K562 (cell line): ENCODE results near the gene CDC42SE2. TPM values are rescaled to one million over a fixed set of nuclear protein-coding genes. Genes with fewer than 3 reads are reported as not detected.

Experiments
- ATAC-seq: fragments of 200-7000 bp; cut with Tn5 transposase; 3 replicates; pipeline ENCODE4 v1.9.1; 2020; ENCODE audit warnings: moderate library complexity
- BruUV-seq: library from RNA; stranded (reverse); fragments of 400-500 nt; replicated peaks from 2 replicates; lab custom pipeline; 2021; lab: Mats Ljungman, UMichigan
- CTCF ChIA-PET: fragments of 300-600 bp; formaldehyde crosslinking; extraction: SDS; loops from one replicate; lab custom pipeline; 2021; ENCODE audit warnings: low intra/inter-chr PET ratio; lab: Yijun Ruan, JAX
- POLR2A ChIA-PET: fragments of 300-600, 350-650 bp; sonication (Branson Sonifier 250); formaldehyde crosslinking; extraction: SDS; loops from one replicate; lab custom pipeline; 2021; ENCODE audit warnings: antibody characterized with exemption, inconsistent platforms; lab: Yijun Ruan, JAX
- DNase-seq, 4 experiments: peaks; one replicate each; pipeline versions ENCODE4 v3.0.0 to v3.0.0-alpha.2; 2011 to 2018; ENCODE audit warnings: low spot score in 3 of 4, mixed read lengths in 3 of 4; ENCODE audit errors: extremely low read depth in 1 of 4
- FAIRE-seq: peaks from 2 replicates; lab custom pipeline; 2011; peaks lifted over from hg19 to GRCh38; lab: Jason Lieb, UNC
- H2AFZ ChIP-seq: 2 replicates; pipeline ENCODE4 v1.6.0; 2011; ENCODE audit warnings: low read depth, low read length, control low read depth, inconsistent platforms
- H3K27ac ChIP-seq: fragments of 200-600 bp; 3 replicates; pipeline ENCODE4 v1.8.0; 2011; ENCODE audit warnings: low read depth, mild to moderate bottlenecking, control low read depth, inconsistent platforms, low read length, moderate library complexity, mixed read lengths; ENCODE audit errors: extremely low read depth
- H3K27me3 ChIP-seq, 2 experiments: fragments of 300-600 bp in 1 of 2; 2 replicates in 1 of 2; 3 replicates in 1 of 2; pipeline versions ENCODE4 v1.6.0 to v1.8.0; 2011; ENCODE audit warnings: inconsistent platforms in 2 of 2, low read length in 2 of 2, mild to moderate bottlenecking in 1 of 2, mixed read lengths in 1 of 2, moderate library complexity in 1 of 2; ENCODE audit not compliant: control insufficient read depth in 2 of 2, insufficient read depth in 2 of 2
- H3K36me3 ChIP-seq: fragments of 300-600 bp; 3 replicates; pipeline ENCODE4 v1.8.0; 2011; ENCODE audit warnings: mild to moderate bottlenecking, low read length, inconsistent platforms; ENCODE audit not compliant: control insufficient read depth, insufficient read depth
- H3K4me1 ChIP-seq, 2 experiments: fragments of 200-600 bp in 1 of 2; replicated peaks in 1 of 2; 2 replicates in 1 of 2; 3 replicates in 1 of 2; pipeline versions ENCODE4 v1.5.1 to v1.8.0; 2011; ENCODE audit warnings: inconsistent platforms in 2 of 2, low read length in 2 of 2, mild to moderate bottlenecking in 1 of 2, mixed read lengths in 1 of 2, moderate library complexity in 1 of 2; ENCODE audit not compliant: control insufficient read depth in 2 of 2, insufficient read depth in 2 of 2
- H3K4me2 ChIP-seq: 2 replicates; pipeline ENCODE4 v1.6.1; 2011; ENCODE audit warnings: low read length, control low read depth, inconsistent platforms, mixed read lengths; ENCODE audit not compliant: insufficient read depth
- H3K4me3 ChIP-seq: fragments of 200-600 bp; sonication (generic), shearing (Covaris generic); 2 replicates; pipeline ENCODE4 v1.5.1; 2016; ENCODE audit warnings: control low read depth, inconsistent platforms
- H3K79me2 ChIP-seq: fragments of 200-600 bp; 3 replicates; pipeline ENCODE4 v1.8.0; 2011; ENCODE audit warnings: low read length, inconsistent platforms; ENCODE audit not compliant: control insufficient read depth, insufficient read depth
- H3K9ac ChIP-seq, 2 experiments: 2 replicates each; pipeline versions ENCODE4 v1.6.0 to v1.6.1; 2011; ENCODE audit warnings: low read depth in 2 of 2, low read length in 2 of 2, control low read depth in 1 of 2, inconsistent platforms in 1 of 2, mild to moderate bottlenecking in 1 of 2, mixed read lengths in 1 of 2; ENCODE audit not compliant: insufficient read depth in 1 of 2
- H3K9me1 ChIP-seq: one replicate; pipeline ENCODE4 v1.6.0; 2011; ENCODE audit warnings: inconsistent platforms, mild to moderate bottlenecking, low read length, moderate library complexity; ENCODE audit not compliant: control insufficient read depth, insufficient read depth
- H3K9me3 ChIP-seq: replicated peaks from 2 replicates; pipeline ENCODE4 v1.5.1; 2011; ENCODE audit warnings: low read depth, low read length, inconsistent platforms; ENCODE audit not compliant: control insufficient read depth, insufficient read depth
- H4K20me1 ChIP-seq: replicated peaks from 2 replicates; pipeline ENCODE4 v1.6.1; 2011; ENCODE audit warnings: low read length, inconsistent platforms, mixed read lengths; ENCODE audit not compliant: control insufficient read depth, insufficient read depth
- ATF7 ChIP-seq: fragments of 450-650 bp; IDR thresholded peaks from 2 replicates; pipeline ENCODE4 v1.7.1; 2014; ENCODE audit warnings: mild to moderate bottlenecking, moderate library complexity
- CEBPG ChIP-seq, 3 experiments: fragments of 200-800 bp in 1 of 3; sonication (Bioruptor generic) in 1 of 3; sonication (generic) in 1 of 3; formaldehyde crosslinking in 1 of 3; IDR thresholded peaks in 2 of 3; conservative IDR thresholded peaks in 1 of 3; 2 replicates each; pipeline versions ENCODE4 v1.6.1 to v1.8.0; 2016 to 2022; ENCODE audit warnings: missing compliant biosample characterization in 2 of 3, missing genetic modification characterization in 2 of 3, mild to moderate bottlenecking in 1 of 3, missing genetic modification reagents in 1 of 3
- CEBPZ ChIP-seq: fragments of 150-350 bp; IDR thresholded peaks from 2 replicates; pipeline ENCODE4 v1.6.1; 2014; ENCODE audit warnings: low read depth, mild to moderate bottlenecking, low read length, borderline replicate concordance
- CSDE1 ChIP-seq, 2 experiments: fragments of 450-650 bp; IDR thresholded peaks; 2 replicates each; pipeline ENCODE4 v1.6.1; 2016; ENCODE audit warnings: mild to moderate bottlenecking in 1 of 2
- ELF4 ChIP-seq: fragments of 450-650 bp; formaldehyde crosslinking; IDR thresholded peaks from 2 replicates; pipeline ENCODE4 v1.4.0; 2022; ENCODE audit warnings: missing genetic modification characterization
- EP400 ChIP-seq: fragments of 450-650 bp; IDR thresholded peaks from 2 replicates; pipeline ENCODE4 v1.6.1; 2017; ENCODE audit warnings: antibody characterized with exemption, mild to moderate bottlenecking, moderate library complexity
- LCOR ChIP-seq: sonication (generic); formaldehyde crosslinking; IDR thresholded peaks from 2 replicates; pipeline ENCODE4 v1.8.0; 2022; ENCODE audit warnings: mild to moderate bottlenecking, missing genetic modification reagents
- NR3C1 ChIP-seq: sonication (generic); formaldehyde crosslinking; IDR thresholded peaks from 2 replicates; pipeline ENCODE4 v1.8.1; 2022; ENCODE audit warnings: missing genetic modification reagents
- PCBP1 ChIP-seq: fragments of 200-400 bp; formaldehyde crosslinking; IDR thresholded peaks from 2 replicates; pipeline ENCODE4 v1.6.1; 2018; ENCODE audit warnings: mild to moderate bottlenecking, low read depth, low read length; ENCODE audit not compliant: poor library complexity, severe bottlenecking
- PHTF2 ChIP-seq: fragments of 250-450 bp; sonication (Bioruptor Pico); IDR thresholded peaks from 2 replicates; pipeline ENCODE4 v1.5.0; 2021; ENCODE audit warnings: mild to moderate bottlenecking
- PPARD ChIP-seq: fragments of 250-450 bp; sonication (Bioruptor Pico); IDR thresholded peaks from 2 replicates; pipeline ENCODE4 v1.8.0; 2022; ENCODE audit warnings: inconsistent platforms, mild to moderate bottlenecking, moderate library complexity
- RUNX1 ChIP-seq: sonication (generic); IDR thresholded peaks from 2 replicates; pipeline ENCODE4 v1.6.1; 2016; ENCODE audit warnings: antibody characterized with exemption, low read depth
- TAF15 ChIP-seq: fragments of 200-400 bp; formaldehyde crosslinking; IDR thresholded peaks from 2 replicates; pipeline ENCODE4 v1.6.1; 2017; ENCODE audit warnings: mild to moderate bottlenecking, low read depth, low read length, moderate library complexity
- ZNF212 ChIP-seq: fragments of 450-650 bp; formaldehyde crosslinking; IDR thresholded peaks from 2 replicates; pipeline ENCODE4 v1.4.0; 2020; ENCODE audit warnings: mild to moderate bottlenecking
- ZNF224 ChIP-seq: sonication (generic); formaldehyde crosslinking; IDR thresholded peaks from 2 replicates; pipeline ENCODE4 v1.8.0; 2022; ENCODE audit warnings: mild to moderate bottlenecking, missing genetic modification reagents
- WGBS: fragments of 100-300 bp; shearing (Covaris generic); methylation state at CpG from one replicate; pipeline ENCODE4 v1.1.6; 2016; ENCODE audit warnings: low coverage, mixed read lengths; ENCODE audit not compliant: insufficient coverage; ENCODE audit errors: missing lambda C conversion rate; 5-methylcytosine and 5-hydroxymethylcytosine counted together
- in situ Hi-C: fragments of 300-500 bp; cut with MboI; formaldehyde crosslinking; loops from 4 replicates; pipeline ENCODE4 v1.15.0; 2018; ENCODE audit warnings: inconsistent platforms, mixed read lengths
- intact Hi-C: fragments of 100-400 bp; cut with micrococcal nuclease; formaldehyde crosslinking; loops from 2 replicates; pipeline ENCODE4 v1.14.2; 2022
- polyA plus RNA-seq, 8 experiments: library from polyadenylated mRNA; depleted of rRNA in 4 of 8; stranded (reverse) in 5 of 8; unstranded in 3 of 8; fragments of >200 nt; fragmentation: Nextera tagmentation in 2 of 8; fragmentation: Illumina TruSeq in 1 of 8; extraction: Ambion mirVana in 2 of 8; extraction: Trizol in 1 of 8; gene quantifications; 2 replicates each; pipeline versions ENCODE4 v1.2.1 to v1.2.3, GENCODE V29; 2011 to 2014; ENCODE audit warnings: inconsistent platforms in 1 of 8, missing spikeins in 1 of 8
- total RNA-seq, 7 experiments: library from RNA; depleted of rRNA in 6 of 7; stranded (reverse); fragments of >200 nt in 6 of 7; fragmentation: Illumina TruSeq in 2 of 7; extraction: Trizol in 2 of 7; gene quantifications; 2 replicates each; pipeline versions ENCODE4 v1.2.1 to v1.2.3, GENCODE V29; 2011 to 2021; ENCODE audit warnings: low replicate concordance in 1 of 7
- TF ChIP-seq, protein P1 (sequence below): sonication (generic); formaldehyde crosslinking; IDR thresholded peaks from 2 replicates; pipeline ENCODE4 v1.8.1; 2023; ENCODE audit warnings: missing genetic modification reagents, mild to moderate bottlenecking, borderline replicate concordance

Gene CDC42SE2
- total and polyA plus RNA-seq, 9 of the 15 experiments (the other 6 are each of a cell fraction or from before 2014, with no cell fraction given) = 24.8 to 44.3 (median 32.7) TPM

DNA sequence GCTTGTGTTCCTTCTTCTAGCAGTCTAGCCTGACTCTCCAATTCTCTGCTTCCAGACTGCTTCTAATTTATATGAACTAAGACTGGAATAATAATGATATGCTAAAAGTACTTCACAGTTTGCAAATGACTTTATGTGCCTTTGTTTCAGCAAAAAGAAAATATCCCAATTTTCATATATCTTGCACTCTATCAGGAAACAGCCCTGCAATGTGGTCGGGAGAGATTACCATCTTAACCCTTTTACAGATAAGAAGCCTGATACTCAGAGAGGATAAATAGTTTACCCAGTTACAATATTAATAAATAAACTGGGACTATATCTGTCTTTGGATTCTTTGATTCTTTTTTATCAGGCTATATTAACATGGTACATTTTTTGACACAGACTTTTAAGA, 126.0 kb downstream of the CDC42SE2 start:
- POLR2A ChIA-PET = interaction anchor here (0.7 kb wide), 1 partner anchor 222 kb away, joined by 3 read pairs; no protein-coding TSS in a partner anchor
- CTCF ChIA-PET = no interaction called here
- H3K4me2 ChIP-seq = no peak overlapping the region
- ATAC-seq (no peak), FAIRE-seq (no peak), DNase-seq (no peak)
- WGBS = 19% methylated on average over 1 of the region's 1 CpG
- in situ Hi-C loops = loop anchor here (25.0 kb wide), 1 partner anchor 503 kb away; no protein-coding TSS in a partner anchor
- TF ChIP-seq LCOR (CRISPR knock-in tag) (no peak), ATF7 (no peak), ZNF224 (CRISPR knock-in tag) (no peak), NR3C1 (CRISPR knock-in tag) (no peak), TAF15 (no peak), PPARD (CRISPR knock-in tag) (no peak), CEBPZ (no peak), RUNX1 (no peak), ZNF212 (CRISPR knock-in tag) (no peak), ELF4 (CRISPR knock-in tag) (no peak), EP400 (no peak), CEBPG (CRISPR knock-in tag; IDR thresholded peaks at IDR 0.05) (no peak), CEBPG (tag; conservative IDR thresholded peaks at IDR 0.05 in 1 of 2, IDR thresholded peaks at IDR 0.05 in 1 of 2) (no peak), PHTF2 (CRISPR knock-in tag) (no peak), PCBP1 (no peak), CSDE1 (IDR thresholded peaks at IDR 0.05) (no peak)
- TF ChIP-seq, protein P1, sequence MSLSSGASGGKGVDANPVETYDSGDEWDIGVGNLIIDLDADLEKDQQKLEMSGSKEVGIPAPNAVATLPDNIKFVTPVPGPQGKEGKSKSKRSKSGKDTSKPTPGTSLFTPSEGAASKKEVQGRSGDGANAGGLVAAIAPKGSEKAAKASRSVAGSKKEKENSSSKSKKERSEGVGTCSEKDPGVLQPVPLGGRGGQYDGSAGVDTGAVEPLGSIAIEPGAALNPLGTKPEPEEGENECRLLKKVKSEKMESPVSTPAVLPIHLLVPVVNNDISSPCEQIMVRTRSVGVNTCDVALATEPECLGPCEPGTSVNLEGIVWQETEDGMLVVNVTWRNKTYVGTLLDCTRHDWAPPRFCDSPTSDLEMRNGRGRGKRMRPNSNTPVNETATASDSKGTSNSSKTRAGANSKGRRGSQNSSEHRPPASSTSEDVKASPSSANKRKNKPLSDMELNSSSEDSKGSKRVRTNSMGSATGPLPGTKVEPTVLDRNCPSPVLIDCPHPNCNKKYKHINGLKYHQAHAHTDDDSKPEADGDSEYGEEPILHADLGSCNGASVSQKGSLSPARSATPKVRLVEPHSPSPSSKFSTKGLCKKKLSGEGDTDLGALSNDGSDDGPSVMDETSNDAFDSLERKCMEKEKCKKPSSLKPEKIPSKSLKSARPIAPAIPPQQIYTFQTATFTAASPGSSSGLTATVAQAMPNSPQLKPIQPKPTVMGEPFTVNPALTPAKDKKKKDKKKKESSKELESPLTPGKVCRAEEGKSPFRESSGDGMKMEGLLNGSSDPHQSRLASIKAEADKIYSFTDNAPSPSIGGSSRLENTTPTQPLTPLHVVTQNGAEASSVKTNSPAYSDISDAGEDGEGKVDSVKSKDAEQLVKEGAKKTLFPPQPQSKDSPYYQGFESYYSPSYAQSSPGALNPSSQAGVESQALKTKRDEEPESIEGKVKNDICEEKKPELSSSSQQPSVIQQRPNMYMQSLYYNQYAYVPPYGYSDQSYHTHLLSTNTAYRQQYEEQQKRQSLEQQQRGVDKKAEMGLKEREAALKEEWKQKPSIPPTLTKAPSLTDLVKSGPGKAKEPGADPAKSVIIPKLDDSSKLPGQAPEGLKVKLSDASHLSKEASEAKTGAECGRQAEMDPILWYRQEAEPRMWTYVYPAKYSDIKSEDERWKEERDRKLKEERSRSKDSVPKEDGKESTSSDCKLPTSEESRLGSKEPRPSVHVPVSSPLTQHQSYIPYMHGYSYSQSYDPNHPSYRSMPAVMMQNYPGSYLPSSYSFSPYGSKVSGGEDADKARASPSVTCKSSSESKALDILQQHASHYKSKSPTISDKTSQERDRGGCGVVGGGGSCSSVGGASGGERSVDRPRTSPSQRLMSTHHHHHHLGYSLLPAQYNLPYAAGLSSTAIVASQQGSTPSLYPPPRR (CRISPR knock-in tag) = no peak
- intact Hi-C loops = loop anchor here (10.0 kb wide), 1 partner anchor 495 kb away; no protein-coding TSS in a partner anchor
- H3K79me2 ChIP-seq = peaks cover 2% of the 10 kb centered on the region; the same call in 1 of the 3 replicates
- no peak overlapping the region for H3K27ac ChIP-seq
- no peak overlapping the region for H3K4me3 ChIP-seq
- peaks cover 91% of the 10 kb centered on the region for H3K36me3 ChIP-seq
- no peak overlapping the region for H3K9ac ChIP-seq
- H4K20me1 ChIP-seq = no peaks in the 10 kb centered on the region
- H3K9me3 ChIP-seq = no peaks in the 10 kb centered on the region
- H3K27me3 ChIP-seq = no peaks in the 10 kb centered on the region
- no peaks in the 10 kb centered on the region for H3K9me1 ChIP-seq
- H3K4me1 ChIP-seq = peaks cover 0 to under 1% of the 10 kb centered on the region in 2 experiments; a peak in 1 of 5 replicates
- no peak overlapping the region for H2AFZ ChIP-seq
- BruUV-seq = no TSS peak
